ENCODE results near the gene DCX.

GRCh38 chrX:111372086-111372485 is 39.9 kb downstream of the DCX start:
- TF ChIP-seq YY1 (IDR thresholded peaks at IDR 0.05; ENCODE audit: low read depth), result no peak
- no peak for TF ChIP-seq USF1 (IDR thresholded peaks at IDR 0.05)
- TF ChIP-seq EGR1 (IDR thresholded peaks at IDR 0.05), result no peak
- no peak for TF ChIP-seq REST (IDR thresholded peaks at IDR 0.05; ENCODE audit: low read depth)
- TF ChIP-seq RAD21 (IDR thresholded peaks at IDR 0.05; ENCODE audit: low read depth), result no peak
- no peak for TF ChIP-seq CREB1 (IDR thresholded peaks at IDR 0.05; ENCODE audit: low read depth)
- TF ChIP-seq EP300 (IDR thresholded peaks at IDR 0.05; ENCODE audit: borderline replicate concordance), result no peak
- no peak for TF ChIP-seq MAX (IDR thresholded peaks at IDR 0.05)
- TF ChIP-seq CEBPB (IDR thresholded peaks at IDR 0.05), result no peak
- no peak for TF ChIP-seq NFIC (IDR thresholded peaks at IDR 0.05)
- TF ChIP-seq TAF1 (IDR thresholded peaks at IDR 0.05; ENCODE audit: low read depth), result no peak
- no peak for TF ChIP-seq TCF12 (IDR thresholded peaks at IDR 0.05; ENCODE audit: low read depth)
- TF ChIP-seq TEAD4 (IDR thresholded peaks at IDR 0.05), result no peak
- no peak for TF ChIP-seq FOXM1 (IDR thresholded peaks at IDR 0.05; ENCODE audit: borderline replicate concordance, low read depth)

All from Ishikawa (cell line).